SU-DHL-6 (cell line): ENCODE measurements around the gene CFAP126.
"Not testable (repeated sequence)": the region's sequence is repeated elsewhere in the genome, so short reads cannot be mapped to it uniquely, and the experiment has no call there.

Experiments used
- H2AFZ ChIP-seq: fragments of 200-600 bp; sonication (generic); 2 replicates; pipeline ENCODE4 v1.6.1; 2014; ENCODE audit warnings: low read depth, mild to moderate bottlenecking, moderate library complexity, mixed read lengths, antibody characterized with exemption, low read length; ENCODE audit not compliant: severe bottlenecking
- H3F3A ChIP-seq: fragments of 200-600 bp; shearing (Covaris generic); 2 replicates; pipeline ENCODE4 v1.6.0; 2016; ENCODE audit warnings: antibody characterized with exemption, mild to moderate bottlenecking; ENCODE audit not compliant: insufficient read depth
- H3K27ac ChIP-seq: fragments of 200-600 bp; sonication (generic); 2 replicates; pipeline ENCODE4 v1.5.1; 2016; ENCODE audit warnings: low read depth, mild to moderate bottlenecking, low read length, moderate library complexity, mixed read lengths
- H3K27me3 ChIP-seq: fragments of 200-600 bp; sonication (generic), shearing (Covaris generic); 2 replicates; pipeline ENCODE4 v1.6.0; 2014; ENCODE audit warnings: mild to moderate bottlenecking, low read length
- H3K36me3 ChIP-seq: fragments of 200-600 bp; sonication (generic); 2 replicates; pipeline ENCODE4 v1.6.1; 2014; ENCODE audit warnings: mild to moderate bottlenecking, low read length, mixed read lengths
- H3K4me2 ChIP-seq: fragments of 300-600, 200-600 bp; shearing (Covaris generic), sonication (generic); 2 replicates; pipeline ENCODE4 v1.6.0; 2014; ENCODE audit warnings: low read length, low read depth, mild to moderate bottlenecking; ENCODE audit not compliant: poor library complexity, severe bottlenecking
- H3K4me3 ChIP-seq: fragments of 200-600 bp; sonication (generic); 2 replicates; pipeline ENCODE4 v1.5.1; 2014; ENCODE audit warnings: antibody characterized with exemption, low read length, mild to moderate bottlenecking, mixed read lengths; ENCODE audit not compliant: insufficient read depth, poor library complexity, severe bottlenecking
- H3K79me2 ChIP-seq: fragments of 200-600 bp; sonication (generic); 2 replicates; pipeline ENCODE4 v1.6.1; 2014; ENCODE audit warnings: mild to moderate bottlenecking, low read length, moderate library complexity; ENCODE audit not compliant: insufficient read depth
- H3K9ac ChIP-seq: fragments of 200-600 bp; sonication (generic); 2 replicates; pipeline ENCODE4 v1.7.0; 2014; ENCODE audit warnings: mild to moderate bottlenecking, low read length
- H3K9me2 ChIP-seq: fragments of 200-600 bp; sonication (generic); replicated peaks from 2 replicates; pipeline ENCODE4 v1.6.1; 2014; ENCODE audit warnings: low read length; ENCODE audit not compliant: insufficient read depth
- H3K9me3 ChIP-seq: fragments of 200-600 bp; sonication (generic); 2 replicates; pipeline ENCODE4 v1.6.1; 2014; ENCODE audit warnings: low read length, mixed read lengths; ENCODE audit not compliant: insufficient read depth
- H4K20me1 ChIP-seq: fragments of 200-600 bp; sonication (generic); 2 replicates; pipeline ENCODE4 v1.6.1; 2014; ENCODE audit warnings: low read depth, mild to moderate bottlenecking, antibody characterized with exemption, low read length, moderate library complexity, mixed read lengths
- CTCF ChIP-seq: fragments of 200-600 bp; sonication (generic); IDR thresholded peaks from one replicate; pipeline ENCODE4 v1.5.1; 2017; ENCODE audit warnings: antibody characterized with exemption, mild to moderate bottlenecking, low read length, moderate library complexity; ENCODE audit not compliant: insufficient read depth, poor library complexity, severe bottlenecking
- EZH2phosphoT487 ChIP-seq: fragments of 200-600 bp; sonication (generic), shearing (Covaris generic); conservative IDR thresholded peaks from 2 replicates; pipeline ENCODE4 v1.6.1; 2018; ENCODE audit warnings: mild to moderate bottlenecking, antibody characterized with exemption, low read length, moderate library complexity, mixed read lengths

The CFAP126 gene

GRCh38 chr1:161330346-161330745 lies 37.3 kb downstream of the CFAP126 start:
- H3F3A ChIP-seq: no peaks in the 10 kb centered on the region
- no peaks in the 10 kb centered on the region for H4K20me1 ChIP-seq
- no peak overlapping the region for H3K27ac ChIP-seq
- no peak overlapping the region for H3K9ac ChIP-seq
- H3K4me3 ChIP-seq: no peak overlapping the region
- no peaks in the 10 kb centered on the region for H3K9me2 ChIP-seq
- TF ChIP-seq CTCF (no peak), EZH2phosphoT487 (no peak)
- H3K9me3 ChIP-seq: no peaks in the 10 kb centered on the region
- no peak overlapping the region for H2AFZ ChIP-seq
- no peaks in the 10 kb centered on the region for H3K27me3 ChIP-seq
- peaks cover 2% of the 10 kb centered on the region; the same call in 1 of the 2 replicates for H3K36me3 ChIP-seq
- H3K4me2 ChIP-seq: no peak overlapping the region
- no peaks in the 10 kb centered on the region for H3K79me2 ChIP-seq

- Histone ChIP-seq H3K9me3 (no peaks in the 10 kb centered on the region), H3K9me2 (no peaks in the 10 kb centered on the region), H3K27me3 (no peaks in the 10 kb centered on the region), H3K9ac (no peak overlapping the region), H3K4me3 (no peak overlapping the region), H3K79me2 (0 out of 2 replicates have a peak, but pooled peaks cover 4% of the 10 kb centered on the region), H4K20me1 (no peaks in the 10 kb centered on the region), H3K36me3 (peaks cover 5% of the 10 kb centered on the region; the same call in 1 of the 2 replicates), H3F3A (no peaks in the 10 kb centered on the region), H2AFZ (no peak overlapping the region), H3K4me2 (no peak overlapping the region), H3K27ac (no peak overlapping the region)
- no peak for TF ChIP-seq CTCF
- TF ChIP-seq EZH2phosphoT487: no peak
Measured at GRCh38 chr1:161324020-161324419, 43.7 kb downstream of the CFAP126 start.

- H3K4me2 ChIP-seq, H3K27ac ChIP-seq, H3K36me3 ChIP-seq, H3K9me2 ChIP-seq, H2AFZ ChIP-seq, H3K79me2 ChIP-seq, H4K20me1 ChIP-seq, H3K9me3 ChIP-seq, H3K27me3 ChIP-seq, H3K4me3 ChIP-seq, H3F3A ChIP-seq, H3K9ac ChIP-seq: not testable (repeated sequence)
Measured at GRCh38 chr1:161315841-161316674, 51.6 kb downstream of the CFAP126 start.
